Astrocyte of the cerebellum (primary cell): ENCODE measurements around the gene INTS11.

Source experiments
- DNase-seq: peaks from one replicate; pipeline ENCODE4 v3.0.0-alpha.2; 2011; ENCODE audit warnings: low read depth
- H3K4me3 ChIP-seq: 2 replicates; pipeline ENCODE4 v1.5.1; 2011; ENCODE audit warnings: mild to moderate bottlenecking, low read depth, low read length, moderate library complexity
- in situ Hi-C: cut with HindIII; loops from 2 replicates; pipeline ENCODE4 v1.10.0; 2017; ENCODE audit warnings: low sequenced_read_pairs
- TF ChIP-seq, protein P1 (sequence below): IDR thresholded peaks from 2 replicates; pipeline ENCODE4 v1.5.1; 2012; ENCODE audit warnings: low read length, low read depth, moderate library complexity, mild to moderate bottlenecking; ENCODE audit errors: missing control alignments

The INTS11 gene

DNA sequence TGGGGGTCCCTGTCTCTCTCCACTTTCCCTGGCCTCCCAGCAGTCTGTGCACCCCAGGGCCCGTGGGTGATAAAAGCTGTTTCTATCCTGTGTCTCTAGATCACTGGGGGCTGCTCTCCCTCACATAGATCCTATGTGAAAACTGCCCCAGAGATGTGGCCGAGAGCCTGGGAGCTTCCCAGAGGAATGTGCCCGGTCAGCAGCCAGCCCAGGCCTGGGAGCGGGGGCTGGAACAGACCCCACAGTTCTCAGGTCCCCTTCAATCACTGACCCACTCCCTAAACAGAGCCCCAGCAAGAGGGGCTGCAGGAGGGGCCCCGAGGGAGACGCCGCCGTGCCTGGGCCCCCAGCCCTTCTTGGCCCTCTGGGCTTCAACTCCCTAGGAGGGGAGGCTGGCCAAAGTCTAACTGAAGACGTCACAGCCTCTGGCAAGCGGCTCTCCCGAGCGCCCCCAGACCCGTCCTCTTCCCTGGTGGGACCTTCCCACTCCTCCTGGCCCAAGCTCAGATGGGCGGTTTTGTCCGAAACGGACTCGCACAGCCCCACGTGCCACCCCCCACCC, 33.5 kb upstream of the INTS11 start:
- TF ChIP-seq, protein P1, sequence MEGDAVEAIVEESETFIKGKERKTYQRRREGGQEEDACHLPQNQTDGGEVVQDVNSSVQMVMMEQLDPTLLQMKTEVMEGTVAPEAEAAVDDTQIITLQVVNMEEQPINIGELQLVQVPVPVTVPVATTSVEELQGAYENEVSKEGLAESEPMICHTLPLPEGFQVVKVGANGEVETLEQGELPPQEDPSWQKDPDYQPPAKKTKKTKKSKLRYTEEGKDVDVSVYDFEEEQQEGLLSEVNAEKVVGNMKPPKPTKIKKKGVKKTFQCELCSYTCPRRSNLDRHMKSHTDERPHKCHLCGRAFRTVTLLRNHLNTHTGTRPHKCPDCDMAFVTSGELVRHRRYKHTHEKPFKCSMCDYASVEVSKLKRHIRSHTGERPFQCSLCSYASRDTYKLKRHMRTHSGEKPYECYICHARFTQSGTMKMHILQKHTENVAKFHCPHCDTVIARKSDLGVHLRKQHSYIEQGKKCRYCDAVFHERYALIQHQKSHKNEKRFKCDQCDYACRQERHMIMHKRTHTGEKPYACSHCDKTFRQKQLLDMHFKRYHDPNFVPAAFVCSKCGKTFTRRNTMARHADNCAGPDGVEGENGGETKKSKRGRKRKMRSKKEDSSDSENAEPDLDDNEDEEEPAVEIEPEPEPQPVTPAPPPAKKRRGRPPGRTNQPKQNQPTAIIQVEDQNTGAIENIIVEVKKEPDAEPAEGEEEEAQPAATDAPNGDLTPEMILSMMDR = no peak
- peak overlapping the region; percentile 87 for H3K4me3 ChIP-seq
- in situ Hi-C loops = no loop called here

DNA sequence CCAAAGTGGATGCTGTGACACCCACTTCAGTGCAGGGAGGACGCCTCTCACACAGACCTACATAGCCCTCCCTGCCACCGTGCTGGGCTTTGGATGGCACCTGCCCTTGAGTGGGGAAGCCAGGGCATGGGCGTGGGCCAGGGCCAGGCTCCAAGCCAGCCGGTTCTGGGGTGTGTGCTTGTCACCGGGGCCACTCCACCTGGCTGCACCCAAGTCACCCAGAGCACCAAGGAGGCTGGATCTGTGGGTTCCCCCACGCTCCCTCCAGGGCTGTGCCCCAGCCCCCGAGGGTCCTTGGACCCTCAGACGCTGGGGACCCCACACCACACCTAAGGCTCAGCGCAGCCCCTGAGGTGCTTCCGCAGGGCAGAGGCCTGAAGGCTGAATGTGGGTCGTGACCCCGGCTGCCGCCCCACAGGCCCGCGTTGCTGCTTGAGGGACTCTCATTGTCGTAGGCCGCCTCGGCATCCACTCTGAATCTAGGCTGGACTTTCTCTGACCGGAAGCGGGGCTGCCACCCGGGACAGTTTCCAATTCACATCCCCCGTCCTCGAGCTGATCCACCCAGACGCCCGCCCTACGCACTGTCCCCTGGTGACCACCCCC, 32.4 kb upstream of the INTS11 start:
- TF ChIP-seq, protein P1 = no peak
- in situ Hi-C loops = no loop called here
- DNase-seq = no peak
- peak overlapping the region; percentile 87 for H3K4me3 ChIP-seq

More for the DNA sequence above, 33.5 kb upstream of the INTS11 start:
- DNase-seq = no peak

DNA sequence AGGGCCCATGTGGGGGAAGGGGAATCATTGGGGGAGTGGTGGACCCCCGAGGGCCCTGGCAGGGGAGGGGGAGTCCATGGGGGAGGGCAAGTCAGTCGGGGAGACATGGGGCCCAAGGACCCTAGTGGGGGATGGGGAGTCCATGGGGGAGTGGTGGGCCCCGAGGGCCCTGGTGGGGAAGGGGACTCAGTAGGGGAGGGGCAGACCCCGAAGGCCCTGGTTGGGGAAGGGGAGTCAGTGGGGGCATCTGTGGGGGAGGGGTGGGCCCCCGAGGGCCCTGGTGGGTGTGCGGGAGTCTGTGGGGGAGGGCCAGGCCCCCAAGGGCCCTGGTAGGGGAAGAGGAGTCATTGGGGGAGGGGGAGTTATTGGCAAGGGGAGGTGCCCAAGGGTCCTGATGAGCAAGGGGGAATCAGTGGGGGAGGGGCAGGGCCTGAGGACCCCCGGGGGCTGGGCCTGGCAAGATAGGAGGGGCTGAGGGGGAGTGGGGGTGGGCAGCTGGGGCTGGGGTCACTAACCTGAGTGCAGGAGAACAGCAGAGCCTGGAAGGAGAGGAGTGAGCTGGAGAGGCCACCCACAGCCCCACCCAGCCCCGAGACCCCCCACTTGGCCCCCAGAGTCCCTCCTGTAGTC, 31.8 kb upstream of the INTS11 start:
- TF ChIP-seq, protein P1 = no peak
- DNase-seq = no peak
- H3K4me3 ChIP-seq = peak overlapping the region; percentile 87
- in situ Hi-C loops = no loop called here

DNA sequence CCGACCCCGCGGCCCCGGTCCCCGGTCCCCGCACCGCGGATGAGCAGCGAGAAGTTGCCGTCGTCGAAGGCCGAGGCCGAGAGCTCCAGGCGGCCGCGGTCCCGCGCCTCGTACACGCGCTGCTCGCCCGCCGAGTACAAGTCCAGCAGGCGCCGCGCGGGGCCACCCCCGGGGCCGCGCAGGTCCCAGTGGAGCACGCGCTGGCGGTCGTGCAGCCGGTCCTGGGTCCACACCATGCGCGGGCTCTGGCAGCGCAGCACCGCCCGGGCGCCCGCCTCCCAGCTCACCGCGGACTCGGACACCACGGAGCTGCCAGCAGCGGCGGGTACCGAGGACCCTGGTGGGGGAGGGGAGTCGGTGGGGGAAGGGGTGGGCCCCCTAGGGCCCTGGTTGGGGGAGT, 31.0 kb upstream of the INTS11 start:
- DNase-seq = no peak
- in situ Hi-C loops = no loop called here

DNA sequence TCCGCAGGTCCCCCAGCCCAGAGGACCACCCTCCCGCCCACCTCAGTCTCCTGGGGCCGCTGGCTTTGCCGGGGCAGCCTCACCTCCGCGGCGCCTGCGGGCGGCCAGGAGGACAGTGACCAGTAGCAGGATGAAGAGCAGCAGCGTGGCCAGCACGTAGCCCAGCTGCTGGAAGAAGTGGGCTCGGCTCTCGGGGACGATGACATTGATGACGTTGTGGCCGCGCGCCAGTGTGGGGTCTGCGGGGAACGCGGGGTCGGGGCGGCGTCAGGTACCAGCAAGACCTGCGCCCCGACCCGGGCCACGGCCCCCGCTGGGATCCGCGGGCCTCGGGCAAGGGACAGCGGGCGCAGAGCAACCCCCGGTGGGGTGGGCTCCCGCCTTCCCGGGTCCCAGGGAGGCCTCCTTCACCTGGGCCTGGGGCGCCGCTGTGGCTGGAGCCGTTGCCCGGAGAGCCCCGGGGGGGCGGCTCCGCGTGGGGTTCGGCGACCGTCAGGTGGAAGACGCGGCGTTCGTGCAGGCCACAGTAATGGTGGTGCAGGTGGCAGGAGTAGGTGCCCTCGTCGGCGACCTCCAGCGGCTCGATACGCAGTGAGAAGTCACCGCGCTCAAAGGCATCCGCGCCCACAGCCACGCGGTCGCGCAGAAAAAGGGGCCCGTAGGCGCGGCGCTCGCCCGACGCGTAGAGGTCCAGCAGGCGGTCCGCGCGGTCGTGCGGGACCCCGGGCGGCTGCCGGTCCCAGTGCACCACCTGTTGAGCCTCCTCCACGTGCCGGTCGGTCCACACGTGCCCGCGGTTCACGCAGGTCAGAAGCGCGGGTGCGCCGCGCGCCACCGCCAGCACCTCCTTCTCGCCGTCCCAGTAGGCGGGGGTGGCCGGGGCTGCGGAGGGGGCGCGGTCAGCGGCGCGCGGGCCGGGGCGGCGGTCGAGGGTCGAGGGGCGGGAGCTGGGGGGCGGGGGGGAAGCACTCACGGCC, 30.1 kb upstream of the INTS11 start:
- DNase-seq = no peak
- peak overlapping the region; percentile 87 for H3K4me3 ChIP-seq
- in situ Hi-C loops = no loop called here
- TF ChIP-seq, protein P1 = no peak

More for the DNA sequence above, 31.0 kb upstream of the INTS11 start:
- peak overlapping the region; percentile 87 for H3K4me3 ChIP-seq
- TF ChIP-seq, protein P1 = no peak

DNA sequence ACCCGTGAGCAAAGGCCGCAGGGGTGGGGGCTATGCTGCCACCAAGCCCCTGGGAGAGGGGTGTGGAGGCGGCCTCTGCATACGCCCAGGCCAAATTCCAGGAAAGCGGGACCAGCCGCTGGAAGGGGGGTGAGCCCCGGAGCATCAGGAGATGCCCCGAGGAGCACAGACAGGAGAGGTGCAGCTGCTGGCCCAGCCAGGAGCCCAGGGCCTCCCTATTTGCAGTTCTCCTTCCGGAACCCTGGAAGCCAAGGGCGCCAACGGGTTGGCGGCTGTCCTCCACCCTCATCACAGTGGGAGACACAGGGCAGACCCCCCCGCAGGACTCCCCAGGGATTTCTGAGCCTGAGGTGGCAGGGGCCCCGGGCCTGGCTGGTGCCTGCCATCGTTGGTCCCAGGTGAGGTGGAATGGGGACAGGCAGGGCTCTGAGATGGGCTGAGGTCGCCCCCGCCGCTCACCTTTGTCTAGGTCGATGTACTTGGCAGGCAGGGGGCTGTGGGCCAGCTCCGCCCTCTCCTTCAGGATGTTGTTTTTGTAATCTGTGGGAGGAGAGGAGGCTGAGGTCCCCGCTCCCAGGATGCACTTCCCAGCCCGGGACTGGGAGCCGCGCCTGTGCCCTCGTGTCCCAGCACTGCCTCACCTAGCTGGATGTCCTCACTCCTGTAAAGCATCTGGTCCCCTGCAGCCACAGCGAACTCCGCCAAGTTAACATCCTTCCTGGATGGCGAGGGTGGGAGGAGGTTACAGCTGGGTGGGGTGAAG, 29.1 kb upstream of the INTS11 start:
- DNase-seq = no peak
- in situ Hi-C loops = no loop called here
- no peak overlapping the region for H3K4me3 ChIP-seq

More for the DNA sequence above, 29.1 kb upstream of the INTS11 start:
- TF ChIP-seq, protein P1 = no peak
